Colonic mucosa (tissue), 4 donors: ENCODE data around the gene XXYLT1. TPM values are rescaled to one million over a fixed set of nuclear protein-coding genes. Genes with fewer than 3 reads are reported as not detected.
A peak's percentile ranks its signal among the peaks of the same experiment; 100 is the strongest.

Experiments
- DNase-seq: peaks from one replicate; pipeline ENCODE4 v3.0.0-alpha.2; 2020
- H3K27ac ChIP-seq: fragments of 200-600 bp; one replicate; pipeline ENCODE4 v1.8.0; 2021
- H3K27me3 ChIP-seq: fragments of 200-600 bp; one replicate; pipeline ENCODE4 v1.8.0; 2021
- H3K36me3 ChIP-seq: fragments of 200-600 bp; one replicate; pipeline ENCODE4 v1.8.0; 2021
- H3K4me1 ChIP-seq: fragments of 200-600 bp; one replicate; pipeline ENCODE4 v1.8.0; 2021; ENCODE audit warnings: mild to moderate bottlenecking
- H3K4me3 ChIP-seq: fragments of 200-600 bp; one replicate; pipeline ENCODE4 v1.8.0; 2021
- H3K9ac ChIP-seq, 2 donors: one replicate each; pipeline ENCODE4 v1.7.0; 2013; ENCODE audit warnings: control low read depth in 2 of 2, low read depth in 2 of 2, low read length in 2 of 2
- H3K9me3 ChIP-seq: fragments of 200-600 bp; one replicate; pipeline ENCODE4 v1.8.0; 2021
- intact Hi-C: fragments of 100-400 bp; cut with DNase I; formaldehyde crosslinking; loops from one replicate; pipeline ENCODE4 v1.14.1; 2022
- total RNA-seq, 2 donors: library from RNA; stranded (reverse); fragmentation: NEBNext Ultra II Directional in 1 of 2; extraction: Animal tissue kit (Norgen Biotek cat#: 25700) in 1 of 2; gene quantifications; one replicate each; pipeline ENCODE4 v1.2.1, GENCODE V29; 2021
- TF ChIP-seq, protein P1 (sequence below): fragments of 200-600 bp; IDR thresholded peaks from one replicate; pipeline ENCODE4 v1.8.0; 2022; ENCODE audit warnings: antibody characterized with exemption, mild to moderate bottlenecking
- donor health status: healthy.
- donor health status: DM: no; HTN: no; CAD: no.
- donor health status: DM: no; HTN: no; CAD: no.

XXYLT1 gene
- total RNA-seq, 2 donors from 2014 or later, result 8.3 to 10.9 TPM

DNA sequence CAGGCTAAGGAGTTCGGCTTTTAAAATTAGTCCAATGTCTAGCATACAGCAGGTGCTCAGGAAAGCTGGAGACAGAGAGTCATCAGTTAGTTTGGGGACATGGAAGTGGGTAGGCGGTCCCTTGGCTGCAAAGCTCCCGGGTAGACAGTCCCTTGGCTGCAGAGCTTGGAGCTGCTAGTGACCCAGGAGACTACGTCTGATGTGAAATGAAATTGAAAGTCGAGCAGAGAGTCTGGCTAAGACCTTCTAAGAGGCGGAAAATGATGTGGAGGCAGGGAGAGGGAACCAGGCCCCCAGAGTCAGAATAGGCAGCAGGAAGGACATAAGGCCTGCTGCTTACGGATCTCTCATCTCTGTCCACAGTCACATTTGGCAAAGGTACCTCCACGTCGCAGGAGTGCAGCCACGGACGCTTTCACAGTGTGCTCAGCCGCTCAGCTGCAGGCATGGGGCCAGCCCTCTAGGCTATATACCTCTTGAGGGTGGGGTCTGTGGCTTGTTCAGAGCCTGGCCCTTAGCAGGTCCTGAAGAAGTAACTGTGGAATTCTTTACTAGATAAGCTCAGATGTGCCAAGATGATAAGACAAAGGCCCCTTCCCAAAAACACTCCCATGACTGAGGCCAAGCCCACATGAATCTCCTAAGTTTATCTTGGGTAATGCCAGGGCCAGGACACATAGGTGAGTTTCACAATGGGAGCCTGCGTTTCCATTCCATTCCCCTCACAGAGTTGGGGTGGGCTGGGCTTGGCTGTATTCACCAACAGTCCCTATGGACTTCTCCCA, 131.7 kb downstream of the XXYLT1 start:
- H3K27ac ChIP-seq, result no peak overlapping the region
- H3K27me3 ChIP-seq, result no peaks in the 10 kb centered on the region
- no peaks in the 10 kb centered on the region for H3K9me3 ChIP-seq
- no peak for DNase-seq
- intact Hi-C loops, result no loop called here
- H3K36me3 ChIP-seq, result no peaks in the 10 kb centered on the region
- no peak overlapping the region for H3K9ac ChIP-seq
- TF ChIP-seq, protein P1, sequence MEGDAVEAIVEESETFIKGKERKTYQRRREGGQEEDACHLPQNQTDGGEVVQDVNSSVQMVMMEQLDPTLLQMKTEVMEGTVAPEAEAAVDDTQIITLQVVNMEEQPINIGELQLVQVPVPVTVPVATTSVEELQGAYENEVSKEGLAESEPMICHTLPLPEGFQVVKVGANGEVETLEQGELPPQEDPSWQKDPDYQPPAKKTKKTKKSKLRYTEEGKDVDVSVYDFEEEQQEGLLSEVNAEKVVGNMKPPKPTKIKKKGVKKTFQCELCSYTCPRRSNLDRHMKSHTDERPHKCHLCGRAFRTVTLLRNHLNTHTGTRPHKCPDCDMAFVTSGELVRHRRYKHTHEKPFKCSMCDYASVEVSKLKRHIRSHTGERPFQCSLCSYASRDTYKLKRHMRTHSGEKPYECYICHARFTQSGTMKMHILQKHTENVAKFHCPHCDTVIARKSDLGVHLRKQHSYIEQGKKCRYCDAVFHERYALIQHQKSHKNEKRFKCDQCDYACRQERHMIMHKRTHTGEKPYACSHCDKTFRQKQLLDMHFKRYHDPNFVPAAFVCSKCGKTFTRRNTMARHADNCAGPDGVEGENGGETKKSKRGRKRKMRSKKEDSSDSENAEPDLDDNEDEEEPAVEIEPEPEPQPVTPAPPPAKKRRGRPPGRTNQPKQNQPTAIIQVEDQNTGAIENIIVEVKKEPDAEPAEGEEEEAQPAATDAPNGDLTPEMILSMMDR, result no peak
- H3K4me1 ChIP-seq, result no peaks in the 10 kb centered on the region
- no peak overlapping the region for H3K4me3 ChIP-seq

DNA sequence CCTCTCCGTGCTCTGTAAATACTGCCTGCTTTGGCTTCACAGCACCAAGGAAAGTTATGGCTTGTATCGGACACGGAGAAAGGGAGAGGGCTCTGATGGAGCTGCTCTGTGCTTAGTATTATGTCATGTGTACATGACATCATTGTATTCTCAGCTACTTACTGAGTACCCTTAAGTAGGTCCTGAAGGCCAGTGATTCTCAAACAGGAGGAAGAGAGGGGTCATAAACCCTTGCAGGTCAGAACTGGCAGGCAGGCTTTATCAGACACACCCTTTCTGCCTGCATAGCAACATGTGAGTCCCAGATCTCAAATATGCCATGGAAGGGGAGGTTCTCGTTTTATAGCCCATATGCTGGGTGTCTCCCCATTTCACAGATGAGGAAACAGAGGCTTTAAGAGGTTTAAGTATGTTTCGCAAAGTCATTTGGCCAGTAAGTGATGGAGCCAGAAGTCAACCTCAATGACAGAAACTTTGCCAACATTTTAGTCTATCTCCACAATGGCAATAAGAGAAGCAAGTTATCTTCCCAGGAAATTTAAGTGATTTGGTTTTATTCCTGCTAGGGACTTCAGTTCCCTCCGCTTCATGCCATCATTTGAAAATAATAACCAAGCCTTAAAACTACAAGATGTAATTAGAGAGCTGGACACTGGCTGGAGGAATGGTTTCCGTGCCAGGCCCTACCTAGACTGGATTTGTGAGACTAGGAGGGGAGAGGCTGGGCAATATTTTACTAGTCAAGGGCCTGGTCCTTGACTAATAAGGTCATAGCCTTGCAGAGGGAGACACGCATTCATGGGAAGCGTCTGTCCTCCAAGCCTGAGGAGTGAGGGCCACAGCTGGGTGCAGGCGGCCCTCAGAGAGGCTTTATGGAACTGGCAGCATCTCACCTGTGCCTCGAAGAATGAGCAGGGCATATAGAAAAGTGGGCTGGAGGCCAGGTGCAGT, 133.0 kb downstream of the XXYLT1 start:
- no peak for DNase-seq
- Histone ChIP-seq H3K27ac (no peak overlapping the region), H3K4me1 (no peaks in the 10 kb centered on the region), H3K9ac (no peak overlapping the region), H3K9me3 (no peaks in the 10 kb centered on the region), H3K27me3 (no peaks in the 10 kb centered on the region), H3K36me3 (no peaks in the 10 kb centered on the region), H3K4me3 (no peak overlapping the region)
- intact Hi-C loops, result no loop called here
- TF ChIP-seq, protein P1, result no peak

DNA sequence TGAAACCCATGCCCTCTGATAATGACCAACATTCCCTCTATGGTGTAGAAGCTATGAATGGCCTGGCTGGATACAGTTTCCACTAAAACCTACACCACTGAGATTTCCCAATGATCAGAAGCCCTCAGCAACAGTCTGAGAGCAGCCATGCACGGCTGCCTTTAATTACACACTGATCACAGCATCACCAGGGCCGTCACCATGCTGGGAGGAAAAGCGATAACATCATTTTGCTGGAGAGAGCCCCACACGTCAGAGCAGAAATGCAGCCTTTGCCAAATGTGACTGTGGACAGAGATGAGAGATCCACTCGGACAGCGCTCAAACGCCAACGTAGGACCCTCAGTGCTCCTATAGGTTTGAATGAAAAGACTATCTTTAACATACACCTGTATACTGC, 135.0 kb downstream of the XXYLT1 start:
- Histone ChIP-seq H3K27ac (no peak overlapping the region), H3K4me3 (no peak overlapping the region), H3K9me3 (no peaks in the 10 kb centered on the region), H3K4me1 (no peaks in the 10 kb centered on the region), H3K9ac (no peak overlapping the region), H3K36me3 (no peaks in the 10 kb centered on the region), H3K27me3 (no peaks in the 10 kb centered on the region)
- intact Hi-C loops, result no loop called here
- TF ChIP-seq, protein P1, result no peak
- no peak for DNase-seq

DNA sequence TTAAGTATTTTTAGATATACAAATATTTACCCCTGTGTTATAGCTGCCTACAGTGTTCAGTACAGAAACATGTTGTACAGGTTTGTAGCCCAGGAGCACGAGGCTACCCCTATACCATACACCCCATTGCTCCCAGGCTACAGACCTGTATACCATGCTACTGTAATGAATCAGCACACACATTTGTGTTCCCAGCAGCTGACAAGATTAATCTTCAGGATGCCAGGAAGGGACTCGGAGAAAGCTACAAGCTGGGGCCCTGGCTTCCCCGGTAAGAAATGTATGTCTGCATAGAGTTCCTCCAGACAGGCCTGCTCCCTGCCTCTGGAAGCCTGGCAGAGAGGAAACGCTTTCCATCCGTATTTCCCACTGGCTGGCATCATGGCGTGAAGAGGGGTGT, 136.5 kb downstream of the XXYLT1 start:
- no peak for DNase-seq
- H3K4me3 ChIP-seq, result no peak overlapping the region
- no peaks in the 10 kb centered on the region for H3K27me3 ChIP-seq
- H3K9ac ChIP-seq, result no peak overlapping the region
- H3K9me3 ChIP-seq, result no peaks in the 10 kb centered on the region
- H3K4me1 ChIP-seq, result no peaks in the 10 kb centered on the region
- H3K27ac ChIP-seq, result no peak overlapping the region
- no peaks in the 10 kb centered on the region for H3K36me3 ChIP-seq
- intact Hi-C loops, result no loop called here
- TF ChIP-seq, protein P1, result no peak

DNA sequence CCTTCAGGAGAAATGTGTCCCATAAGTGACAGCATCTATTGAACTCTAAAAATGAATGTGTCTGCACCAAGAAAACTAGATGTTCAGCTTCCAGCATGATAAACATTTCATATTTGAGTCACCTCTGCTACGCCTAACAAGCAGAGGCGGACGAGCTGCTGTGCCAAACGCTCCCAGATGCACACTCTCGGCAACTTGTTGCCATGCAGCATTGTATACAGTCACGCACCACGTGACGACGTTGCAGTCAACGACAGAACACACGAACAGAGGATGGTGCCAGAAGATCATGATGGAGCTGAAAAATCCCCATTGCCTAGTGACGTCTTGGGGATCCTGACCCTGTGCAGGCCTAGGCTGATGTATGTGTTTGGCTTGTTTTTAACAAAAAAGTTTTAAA, 137.5 kb downstream of the XXYLT1 start:
- intact Hi-C loops, result no loop called here
- peak; percentile 38 for DNase-seq

More for the DNA sequence above, 137.5 kb downstream of the XXYLT1 start:
- TF ChIP-seq, protein P1, result no peak
- H3K4me1 ChIP-seq, result no peaks in the 10 kb centered on the region
- no peak overlapping the region for H3K9ac ChIP-seq
- H3K4me3 ChIP-seq, result no peak overlapping the region
- no peaks in the 10 kb centered on the region for H3K9me3 ChIP-seq
- no peak overlapping the region for H3K27ac ChIP-seq
- H3K27me3 ChIP-seq, result no peaks in the 10 kb centered on the region
- H3K36me3 ChIP-seq, result no peaks in the 10 kb centered on the region
